Body of pancreas (tissue), 4 donors: Measurements from ENCODE around the gene KLHL29. TPM values are rescaled to one million over a fixed set of nuclear protein-coding genes. Genes with fewer than 3 reads are reported as not detected.
A peak's percentile ranks its signal among the peaks of the same experiment; 100 is the strongest.

Experiments used
- ATAC-seq: fragments of 150-250 bp; one replicate; pipeline ENCODE4 v1.9.1; 2016
- DNase-seq, 4 donors: peaks; one replicate each; pipeline ENCODE4 v3.0.0-alpha.2; 2019
- H3K27ac ChIP-seq, 4 donors: fragments of 200-600 bp; sonication (generic); 1 replicate in 3 of 4; 2 replicates in 1 of 4; pipeline versions ENCODE4 v1.5.1 to v1.6.1; 2016 to 2019; ENCODE audit warnings: mild to moderate bottlenecking in 1 of 4, mixed read lengths in 1 of 4, moderate library complexity in 1 of 4
- H3K27me3 ChIP-seq, 2 donors: fragments of 200-600 bp; sonication (generic); one replicate each; pipeline ENCODE4 v1.6.0; 2016; ENCODE audit warnings: mild to moderate bottlenecking in 1 of 2
- H3K36me3 ChIP-seq, 2 donors: fragments of 200-600 bp; sonication (generic); replicated peaks in 1 of 2; 2 replicates each; pipeline ENCODE4 v1.5.1; 2016; ENCODE audit warnings: low read depth in 2 of 2; ENCODE audit not compliant: insufficient read depth in 1 of 2
- H3K4me1 ChIP-seq: fragments of 200-600 bp; sonication (generic); one replicate; pipeline ENCODE4 v1.6.0; 2016
- H3K4me3 ChIP-seq, 2 donors: fragments of 200-600 bp; sonication (generic); 1 replicate in 1 of 2; 2 replicates in 1 of 2; pipeline ENCODE4 v1.5.1; 2016 to 2019
- H3K9me3 ChIP-seq, 3 donors: fragments of 200-600 bp; sonication (generic); 1 replicate in 2 of 3; 2 replicates in 1 of 3; pipeline ENCODE4 v1.5.1; 2016
- CTCF ChIP-seq, 7 experiments: fragments of 450-650 bp in 4 of 7; fragments of 200-600 bp in 3 of 7; sonication (generic) in 3 of 7; IDR thresholded peaks; one replicate each; pipeline ENCODE4 v1.5.1; 2016 to 2019; ENCODE audit warnings: antibody characterized with exemption in 7 of 7
- POLR2A ChIP-seq, 3 donors: fragments of 450-650 bp; IDR thresholded peaks; one replicate each; pipeline ENCODE4 v1.6.1; 2016; ENCODE audit warnings: antibody characterized with exemption in 3 of 3, mild to moderate bottlenecking in 2 of 3
- WGBS, 2 donors: methylation state at CpG; one replicate each; pipeline ENCODE4 v1.1.5; 2017; 5-methylcytosine and 5-hydroxymethylcytosine counted together
- intact Hi-C: fragments of 100-400 bp; cut with DNase I; formaldehyde crosslinking; loops from one replicate; pipeline ENCODE4 v1.15.1; 2023
- total RNA-seq, 2 donors: library from RNA; depleted of rRNA; stranded (reverse); fragments of >200 nt; gene quantifications; one replicate each; pipeline ENCODE4 v1.1.0, GENCODE V29; 2016

Gene KLHL29
- total RNA-seq, 2 donors from 2014 or later: 4.0 to 4.4 TPM

- intact Hi-C loops: no loop called here
- 1% methylated on average over 24 of the region's 52 CpGs; no CpG with 5 or more reads in 1 of the 2 donors for WGBS, 2 donors
- Histone ChIP-seq H3K27me3 (peaks cover 0 to 16% of the 10 kb centered on the region in 2 donors), H3K4me3 (peak overlapping the region in 1 of 2 donors; percentile 39), H3K9me3 (no peaks in the 10 kb centered on the region), H3K36me3 (no peaks in the 10 kb centered on the region), H3K4me1 (peaks cover 24% of the 10 kb centered on the region), H3K27ac (peak overlapping the region in 3 of 4 donors; percentile 25 to 51 (median 39))
- TF ChIP-seq POLR2A (IDR thresholded peaks at IDR 0.05) (no peak), CTCF (IDR thresholded peaks at IDR 0.05) (no peak)
- DNase-seq (peak; percentile 23 to 33 (median 28)), ATAC-seq (peak; percentile 20)
Observed at GRCh38 chr2:23385351-23385747, 370 bp downstream of the KLHL29 start.

- TF ChIP-seq POLR2A (IDR thresholded peaks at IDR 0.05) (no peak), CTCF (IDR thresholded peaks at IDR 0.05) (no peak)
- H3K9me3 ChIP-seq: no peaks in the 10 kb centered on the region
- H3K27ac ChIP-seq: peak overlapping the region in 3 of 4 donors; percentile 25 to 51 (median 39)
- peak in 1 of 4 donors; percentile 25 for DNase-seq
- peak overlapping the region in 1 of 2 donors; percentile 39 for H3K4me3 ChIP-seq
- H3K36me3 ChIP-seq: no peaks in the 10 kb centered on the region
- WGBS, 2 donors: 2% methylated on average over 29 to 54 of the region's 63 CpGs
- peak; percentile 14 for ATAC-seq
- H3K27me3 ChIP-seq: peaks cover 0 to 16% of the 10 kb centered on the region in 2 donors
- H3K4me1 ChIP-seq: peaks cover 24% of the 10 kb centered on the region
- intact Hi-C loops: no loop called here
Observed at GRCh38 chr2:23385748-23386338, 864 bp downstream of the KLHL29 start.

GRCh38 chr2:23386339-23387220 is 1.6 kb downstream of the KLHL29 start:
- Histone ChIP-seq H3K4me1 (peaks cover 24% of the 10 kb centered on the region), H3K4me3 (peak overlapping the region in 1 of 2 donors; percentile 39), H3K27me3 (peaks cover 0 to 16% of the 10 kb centered on the region in 2 donors), H3K27ac (peak overlapping the region in 1 of 4 donors; percentile 25), H3K9me3 (no peaks in the 10 kb centered on the region), H3K36me3 (no peaks in the 10 kb centered on the region)
- 1 to 3% methylated on average over 15 to 84 of the region's 91 CpGs for WGBS, 2 donors
- TF ChIP-seq CTCF (IDR thresholded peaks at IDR 0.05): no peak
- TF ChIP-seq POLR2A (IDR thresholded peaks at IDR 0.05): no peak
- DNase-seq (peak in 2 of 4 donors; percentile 31 to 40), ATAC-seq (no peak)
- intact Hi-C loops: no loop called here

- ATAC-seq (no peak), DNase-seq (no peak)
- H3K4me3 ChIP-seq: no peak overlapping the region
- no peak overlapping the region for H3K27ac ChIP-seq
- peaks cover 0 to 16% of the 10 kb centered on the region in 2 donors for H3K27me3 ChIP-seq
- H3K9me3 ChIP-seq: no peaks in the 10 kb centered on the region
- intact Hi-C loops: no loop called here
- peaks cover 24% of the 10 kb centered on the region for H3K4me1 ChIP-seq
- TF ChIP-seq CTCF (IDR thresholded peaks at IDR 0.05): no peak
- no peak for TF ChIP-seq POLR2A (IDR thresholded peaks at IDR 0.05)
- WGBS, 2 donors: 3 to 6% methylated on average over 8 to 9 of the region's 9 CpGs
- no peaks in the 10 kb centered on the region for H3K36me3 ChIP-seq
Observed at GRCh38 chr2:23387221-23387550, 2.2 kb downstream of the KLHL29 start.
